ENCODE data around the gene BGN.

The BGN gene

DNA sequence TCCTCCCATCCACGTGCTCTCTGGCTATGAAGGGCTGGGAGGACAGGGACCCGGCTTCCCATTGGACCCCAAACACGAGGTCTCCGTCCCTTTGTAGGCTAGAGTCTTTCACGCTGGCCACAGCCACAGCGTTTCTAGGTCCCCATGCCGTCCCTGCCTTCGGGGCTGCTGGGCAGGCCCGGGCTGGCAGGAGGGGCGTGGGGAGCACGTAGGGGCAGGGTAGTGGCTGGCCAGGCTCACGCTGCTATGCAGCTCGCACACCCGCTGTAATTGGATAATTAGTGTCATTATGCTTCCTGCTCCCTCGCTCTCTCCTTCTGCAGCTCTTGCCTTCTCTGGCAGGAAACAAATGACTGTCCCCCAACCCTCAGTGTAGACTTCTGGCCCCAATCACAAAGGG is 32.4 kb downstream of the BGN start:
- no peaks in the 10 kb centered on the region for H3K36me3 ChIP-seq (ENCODE audit: control insufficient read depth in 2 of 2, insufficient read depth in 2 of 2, low read length in 2 of 2)
- no peak overlapping the region for H3K9ac ChIP-seq (ENCODE audit: low read length in 2 of 2)
- H3K9me3 ChIP-seq (ENCODE audit: control insufficient read depth in 2 of 2, low read length in 2 of 2) = no peaks in the 10 kb centered on the region
- no peak overlapping the region for H3K4me3 ChIP-seq (ENCODE audit: low read length in 2 of 2)
- no peak overlapping the region for H3K27ac ChIP-seq (ENCODE audit: low read length)
- H3K27me3 ChIP-seq (ENCODE audit: control insufficient read depth in 1 of 2, insufficient read depth in 2 of 2, low read length in 2 of 2) = peaks cover 0 to 43% of the 10 kb centered on the region in 2 donors
- no peaks in the 10 kb centered on the region for H3K4me1 ChIP-seq (ENCODE audit: control insufficient read depth, insufficient read depth, low read length)

DNA sequence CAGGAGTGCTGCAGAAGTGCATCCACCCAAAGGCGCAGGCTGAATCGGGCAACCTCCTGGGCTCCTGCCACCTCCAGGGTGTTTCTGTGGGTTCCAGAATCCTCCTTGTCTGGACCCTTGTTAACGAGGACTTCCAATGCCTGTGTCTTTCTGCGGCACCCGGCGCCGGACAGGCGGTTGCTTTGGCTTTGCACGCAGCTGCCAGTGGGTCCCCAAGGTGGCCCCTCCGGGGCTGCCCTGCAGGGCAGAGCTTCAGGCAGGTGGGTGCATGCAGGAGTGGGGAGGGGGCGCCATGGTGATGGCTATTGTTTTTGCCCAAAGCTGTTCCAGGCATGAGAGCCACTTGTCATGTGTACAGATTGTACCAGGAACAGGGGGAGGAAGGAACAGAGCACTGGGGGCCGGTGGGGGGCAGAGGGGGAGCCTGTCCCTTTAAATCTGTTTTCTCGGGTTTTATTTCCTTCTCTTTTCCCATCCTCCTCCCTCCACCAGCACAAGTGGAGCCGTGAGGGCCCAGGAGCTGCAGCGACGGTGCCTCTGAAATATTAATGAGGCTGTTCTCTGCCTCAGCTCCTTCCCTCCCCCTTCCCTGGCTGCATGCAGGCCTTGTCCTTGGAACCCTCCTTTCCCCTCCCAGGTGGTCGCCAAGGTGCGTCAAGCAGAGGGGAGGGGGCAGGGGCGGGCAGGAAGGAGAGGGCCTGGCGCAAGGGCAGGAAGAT is 35.8 kb downstream of the BGN start:
- Histone ChIP-seq H3K9me3 (ENCODE audit: control insufficient read depth in 2 of 2, low read length in 2 of 2) (no peaks in the 10 kb centered on the region), H3K9ac (ENCODE audit: low read length in 2 of 2) (no peak overlapping the region), H3K36me3 (ENCODE audit: control insufficient read depth in 2 of 2, insufficient read depth in 2 of 2, low read length in 2 of 2) (no peaks in the 10 kb centered on the region), H3K27me3 (ENCODE audit: control insufficient read depth in 1 of 2, insufficient read depth in 2 of 2, low read length in 2 of 2) (peaks cover 0 to 31% of the 10 kb centered on the region in 2 donors), H3K4me1 (ENCODE audit: control insufficient read depth, insufficient read depth, low read length) (no peaks in the 10 kb centered on the region), H3K27ac (ENCODE audit: low read length) (no peak overlapping the region), H3K4me3 (ENCODE audit: low read length in 2 of 2) (no peak overlapping the region)

DNA sequence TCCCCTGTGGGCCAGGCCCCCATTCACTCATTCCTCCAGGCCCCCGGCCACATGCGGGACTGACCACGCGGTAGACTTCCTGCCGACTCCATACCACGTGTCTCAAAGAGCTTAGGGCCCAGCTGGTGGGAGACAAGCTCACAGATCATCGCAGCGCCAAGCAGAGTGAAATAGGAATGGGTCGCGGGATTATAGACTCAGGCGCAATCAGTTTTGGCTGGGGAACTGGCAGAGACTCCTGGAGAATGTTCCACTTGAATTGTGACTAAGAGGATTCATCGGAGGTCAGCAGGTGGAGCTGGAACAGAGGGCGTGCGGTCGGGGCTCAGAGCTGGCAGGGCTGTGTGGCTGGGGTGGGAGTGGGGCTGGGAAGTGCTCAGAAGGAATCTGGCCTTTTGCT is 38.3 kb downstream of the BGN start:
- H3K27ac ChIP-seq (ENCODE audit: low read length) = no peak overlapping the region
- no peaks in the 10 kb centered on the region for H3K9me3 ChIP-seq (ENCODE audit: control insufficient read depth in 2 of 2, low read length in 2 of 2)
- H3K27me3 ChIP-seq (ENCODE audit: control insufficient read depth in 1 of 2, insufficient read depth in 2 of 2, low read length in 2 of 2) = peaks cover 0 to 17% of the 10 kb centered on the region in 2 donors
- no peak overlapping the region for H3K4me3 ChIP-seq (ENCODE audit: low read length in 2 of 2)
- no peaks in the 10 kb centered on the region for H3K36me3 ChIP-seq (ENCODE audit: control insufficient read depth in 2 of 2, insufficient read depth in 2 of 2, low read length in 2 of 2)
- no peaks in the 10 kb centered on the region for H3K4me1 ChIP-seq (ENCODE audit: control insufficient read depth, insufficient read depth, low read length)
- H3K9ac ChIP-seq (ENCODE audit: low read length in 2 of 2) = no peak overlapping the region

DNA sequence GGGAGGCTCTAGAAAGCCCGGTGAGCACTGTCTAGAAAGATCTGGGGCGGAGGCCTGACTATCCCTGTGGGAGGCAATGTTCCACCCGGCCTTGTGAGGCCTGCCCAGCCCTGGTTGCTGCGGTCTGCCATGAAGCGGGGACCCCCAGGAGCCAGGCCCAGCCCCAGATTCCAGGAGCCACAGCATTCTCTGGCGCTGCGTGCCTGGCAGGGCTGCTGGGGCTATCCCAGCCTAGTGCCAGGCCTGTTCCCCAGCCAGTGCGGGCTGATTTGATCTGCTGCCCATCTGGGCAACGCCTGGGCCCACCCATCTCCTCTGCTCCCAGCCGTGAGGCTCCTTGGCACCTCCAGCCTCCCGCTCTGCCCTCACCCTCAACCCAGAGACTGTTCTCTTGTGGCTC is 42.3 kb downstream of the BGN start:
- no peaks in the 10 kb centered on the region for H3K9me3 ChIP-seq (ENCODE audit: control insufficient read depth in 2 of 2, low read length in 2 of 2)
- H3K4me3 ChIP-seq (ENCODE audit: low read length in 2 of 2) = no peak overlapping the region
- H3K36me3 ChIP-seq (ENCODE audit: control insufficient read depth in 2 of 2, insufficient read depth in 2 of 2, low read length in 2 of 2) = no peaks in the 10 kb centered on the region
- H3K27ac ChIP-seq (ENCODE audit: low read length) = no peak overlapping the region
- H3K4me1 ChIP-seq (ENCODE audit: control insufficient read depth, insufficient read depth, low read length) = no peaks in the 10 kb centered on the region
- no peak overlapping the region for H3K9ac ChIP-seq (ENCODE audit: low read length in 2 of 2)
- peaks cover 0 to 13% of the 10 kb centered on the region in 2 donors for H3K27me3 ChIP-seq (ENCODE audit: control insufficient read depth in 1 of 2, insufficient read depth in 2 of 2, low read length in 2 of 2)

DNA sequence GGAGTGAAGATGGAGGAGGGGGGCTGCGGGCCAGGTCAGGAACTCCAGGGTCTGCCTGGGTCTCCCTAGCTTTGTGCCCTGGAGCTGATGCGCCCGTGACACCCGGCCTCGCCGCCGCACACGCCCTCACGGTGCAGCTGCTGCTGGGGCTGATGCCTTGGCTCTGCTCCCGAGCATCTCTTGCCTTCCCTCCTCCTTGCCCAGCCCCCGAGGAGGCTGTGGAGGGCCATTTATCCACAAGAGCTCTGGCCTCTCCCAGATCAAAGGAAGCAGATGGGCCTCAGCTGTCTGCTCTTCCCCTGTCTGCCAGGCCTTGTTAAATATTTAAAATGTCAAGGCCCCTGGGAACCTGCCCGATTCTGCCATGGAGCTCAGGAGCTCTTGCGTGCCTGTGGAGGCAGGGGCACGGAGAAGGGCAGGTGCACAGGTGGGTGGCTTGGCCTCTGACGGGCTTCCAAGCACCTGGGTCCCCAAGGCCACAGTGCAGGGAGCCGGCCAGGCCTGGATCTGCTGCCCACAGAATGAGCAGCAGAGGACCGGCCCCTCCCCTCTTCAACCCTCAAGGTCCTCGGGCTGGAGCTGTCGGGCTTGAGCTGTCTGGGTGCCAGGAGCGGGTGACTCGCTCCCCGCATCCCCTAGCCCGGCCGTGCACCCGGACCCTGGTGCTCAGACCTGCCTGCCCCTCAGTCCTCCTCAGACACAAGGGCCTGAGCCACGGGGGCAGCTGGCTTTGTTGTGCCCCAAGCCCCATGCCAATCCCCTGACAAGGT is 42.9 kb downstream of the BGN start:
- H3K27ac ChIP-seq (ENCODE audit: low read length) = no peak overlapping the region

DNA sequence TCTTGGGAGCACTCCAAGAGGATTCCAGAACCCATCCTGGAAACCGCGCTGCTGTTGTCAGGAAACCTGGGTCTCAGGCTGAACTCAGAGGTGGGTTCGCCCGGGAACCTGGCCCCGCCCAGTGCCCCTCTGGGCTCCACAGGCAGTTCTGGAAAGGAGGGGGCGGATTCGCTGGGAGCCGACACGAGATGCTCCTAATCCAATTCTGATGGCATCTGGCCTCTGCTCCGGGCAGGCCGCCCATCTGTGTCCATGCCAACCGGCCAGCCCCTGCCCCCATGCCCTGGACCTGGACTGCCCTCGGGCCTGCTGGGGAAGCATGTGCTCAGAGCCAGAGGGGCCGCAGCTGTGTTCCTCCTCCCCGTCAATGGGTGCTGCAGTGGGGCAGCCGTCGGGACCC is 43.6 kb downstream of the BGN start:
- Histone ChIP-seq H3K9ac (ENCODE audit: low read length in 2 of 2) (no peak overlapping the region), H3K36me3 (ENCODE audit: control insufficient read depth in 2 of 2, insufficient read depth in 2 of 2, low read length in 2 of 2) (no peaks in the 10 kb centered on the region), H3K4me1 (ENCODE audit: control insufficient read depth, insufficient read depth, low read length) (no peaks in the 10 kb centered on the region), H3K27ac (ENCODE audit: low read length) (no peak overlapping the region), H3K27me3 (ENCODE audit: control insufficient read depth in 1 of 2, insufficient read depth in 2 of 2, low read length in 2 of 2) (peaks cover 0 to 8% of the 10 kb centered on the region in 2 donors), H3K4me3 (ENCODE audit: low read length in 2 of 2) (no peak overlapping the region), H3K9me3 (ENCODE audit: control insufficient read depth in 2 of 2, low read length in 2 of 2) (no peaks in the 10 kb centered on the region)

More for the DNA sequence above, 42.9 kb downstream of the BGN start:
- no peaks in the 10 kb centered on the region for H3K4me1 ChIP-seq (ENCODE audit: control insufficient read depth, insufficient read depth, low read length)
- H3K9ac ChIP-seq (ENCODE audit: low read length in 2 of 2) = no peak overlapping the region
- no peaks in the 10 kb centered on the region for H3K9me3 ChIP-seq (ENCODE audit: control insufficient read depth in 2 of 2, low read length in 2 of 2)
- peaks cover 0 to 13% of the 10 kb centered on the region in 2 donors for H3K27me3 ChIP-seq (ENCODE audit: control insufficient read depth in 1 of 2, insufficient read depth in 2 of 2, low read length in 2 of 2)
- H3K36me3 ChIP-seq (ENCODE audit: control insufficient read depth in 2 of 2, insufficient read depth in 2 of 2, low read length in 2 of 2) = no peaks in the 10 kb centered on the region
- no peak overlapping the region for H3K4me3 ChIP-seq (ENCODE audit: low read length in 2 of 2)

DNA sequence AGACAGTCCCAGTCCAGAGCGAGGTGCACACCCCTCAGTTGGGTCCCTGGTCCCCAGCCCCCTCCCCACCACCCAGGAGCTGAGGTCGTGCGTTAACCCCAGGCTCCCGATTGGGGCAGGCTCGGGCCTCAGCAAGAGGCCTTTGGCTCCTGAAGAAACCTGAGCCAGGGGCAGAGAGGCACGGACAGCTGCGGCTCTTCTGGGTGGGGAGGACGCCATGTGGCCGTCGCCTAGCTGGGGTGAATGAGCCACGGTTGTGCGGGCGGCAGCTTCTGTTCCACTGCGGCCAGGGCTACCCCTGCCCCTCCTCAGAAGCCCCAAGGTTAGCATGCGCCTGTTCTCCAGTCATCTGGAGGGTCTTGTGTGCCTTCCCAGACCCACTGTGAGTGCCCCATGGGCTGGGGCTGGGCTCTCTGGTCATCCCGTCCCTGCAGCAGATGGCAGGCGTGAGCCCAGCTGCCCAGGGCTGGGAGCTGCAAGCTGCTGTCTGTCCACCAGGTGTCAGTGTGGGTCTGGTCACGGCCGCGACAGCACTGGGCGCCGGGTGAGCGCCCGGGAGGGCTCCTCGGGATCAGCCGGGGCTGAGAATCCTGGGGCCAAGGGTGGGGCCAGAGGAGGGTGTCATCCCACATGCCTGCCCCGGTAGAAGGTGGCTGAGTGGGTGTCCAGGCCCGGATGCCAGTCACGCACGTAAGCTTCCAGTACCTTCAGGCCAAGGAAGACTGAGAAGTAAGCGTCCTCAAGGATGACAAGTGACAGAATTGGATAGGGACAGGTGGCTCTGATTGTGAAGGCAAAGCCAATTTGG is 44.6 kb downstream of the BGN start:
- no peak overlapping the region for H3K27ac ChIP-seq (ENCODE audit: low read length)
- H3K9ac ChIP-seq (ENCODE audit: low read length in 2 of 2) = no peak overlapping the region
- H3K9me3 ChIP-seq (ENCODE audit: control insufficient read depth in 2 of 2, low read length in 2 of 2) = no peaks in the 10 kb centered on the region
- peak overlapping the region in 1 of 2 donors; percentile 8 for H3K4me3 ChIP-seq (ENCODE audit: low read length in 2 of 2)
- H3K36me3 ChIP-seq (ENCODE audit: control insufficient read depth in 2 of 2, insufficient read depth in 2 of 2, low read length in 2 of 2) = no peaks in the 10 kb centered on the region
- no peaks in the 10 kb centered on the region for H3K4me1 ChIP-seq (ENCODE audit: control insufficient read depth, insufficient read depth, low read length)
- H3K27me3 ChIP-seq (ENCODE audit: control insufficient read depth in 1 of 2, insufficient read depth in 2 of 2, low read length in 2 of 2) = peaks cover 0 to 8% of the 10 kb centered on the region in 2 donors

DNA sequence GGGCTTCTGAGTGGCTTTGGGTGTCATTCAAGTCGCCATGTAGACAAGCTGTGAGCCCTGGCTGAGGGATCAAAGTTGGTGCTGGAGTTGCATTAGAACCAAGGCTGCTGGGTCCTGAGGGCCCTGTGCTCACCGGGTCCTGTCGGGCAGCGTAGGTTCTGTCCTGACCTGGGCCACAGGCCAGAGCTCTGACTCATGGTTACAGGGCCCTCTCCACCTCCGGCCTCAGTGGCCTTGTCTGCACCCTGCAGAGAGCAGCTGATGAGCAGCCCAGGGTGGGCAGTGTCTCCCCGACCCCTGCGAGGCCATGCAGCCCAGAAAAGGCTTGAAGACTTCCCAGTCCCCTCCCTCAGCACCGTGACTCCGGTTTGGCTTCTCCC is 45.2 kb downstream of the BGN start:
- Histone ChIP-seq H3K27me3 (ENCODE audit: control insufficient read depth in 1 of 2, insufficient read depth in 2 of 2, low read length in 2 of 2) (peaks cover 0 to 8% of the 10 kb centered on the region in 2 donors), H3K4me1 (ENCODE audit: control insufficient read depth, insufficient read depth, low read length) (no peaks in the 10 kb centered on the region), H3K9ac (ENCODE audit: low read length in 2 of 2) (no peak overlapping the region), H3K36me3 (ENCODE audit: control insufficient read depth in 2 of 2, insufficient read depth in 2 of 2, low read length in 2 of 2) (no peaks in the 10 kb centered on the region), H3K27ac (ENCODE audit: low read length) (no peak overlapping the region), H3K4me3 (ENCODE audit: low read length in 2 of 2) (no peak overlapping the region), H3K9me3 (ENCODE audit: control insufficient read depth in 2 of 2, low read length in 2 of 2) (no peaks in the 10 kb centered on the region)

DNA sequence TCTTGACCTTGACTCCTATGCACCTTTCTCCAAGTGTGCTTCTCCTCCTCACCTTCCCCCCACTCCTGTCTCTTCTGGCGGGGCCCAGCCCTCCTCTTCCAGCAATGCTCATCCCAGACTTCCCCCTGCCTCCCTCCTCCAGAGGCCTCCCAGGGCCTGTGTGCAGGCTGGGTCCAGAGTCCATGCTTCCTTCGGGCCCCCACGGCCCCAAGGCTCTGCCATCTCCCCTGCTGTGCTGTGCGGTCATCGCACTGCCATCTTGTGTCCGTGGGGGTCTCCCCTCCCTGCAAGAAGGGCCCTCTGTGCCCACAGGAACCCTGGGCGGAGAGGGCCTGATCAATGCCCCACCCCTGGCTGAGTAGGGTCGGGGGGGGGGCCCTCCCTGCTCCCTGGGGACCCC is 49.9 kb downstream of the BGN start:
- Histone ChIP-seq H3K27me3 (ENCODE audit: control insufficient read depth in 1 of 2, insufficient read depth in 2 of 2, low read length in 2 of 2) (peaks cover 0 to 10% of the 10 kb centered on the region in 2 donors), H3K36me3 (ENCODE audit: control insufficient read depth in 2 of 2, insufficient read depth in 2 of 2, low read length in 2 of 2) (no peaks in the 10 kb centered on the region), H3K4me3 (ENCODE audit: low read length in 2 of 2) (no peak overlapping the region), H3K27ac (ENCODE audit: low read length) (no peak overlapping the region), H3K4me1 (ENCODE audit: control insufficient read depth, insufficient read depth, low read length) (no peaks in the 10 kb centered on the region), H3K9ac (ENCODE audit: low read length in 2 of 2) (no peak overlapping the region), H3K9me3 (ENCODE audit: control insufficient read depth in 2 of 2, low read length in 2 of 2) (no peaks in the 10 kb centered on the region)

DNA sequence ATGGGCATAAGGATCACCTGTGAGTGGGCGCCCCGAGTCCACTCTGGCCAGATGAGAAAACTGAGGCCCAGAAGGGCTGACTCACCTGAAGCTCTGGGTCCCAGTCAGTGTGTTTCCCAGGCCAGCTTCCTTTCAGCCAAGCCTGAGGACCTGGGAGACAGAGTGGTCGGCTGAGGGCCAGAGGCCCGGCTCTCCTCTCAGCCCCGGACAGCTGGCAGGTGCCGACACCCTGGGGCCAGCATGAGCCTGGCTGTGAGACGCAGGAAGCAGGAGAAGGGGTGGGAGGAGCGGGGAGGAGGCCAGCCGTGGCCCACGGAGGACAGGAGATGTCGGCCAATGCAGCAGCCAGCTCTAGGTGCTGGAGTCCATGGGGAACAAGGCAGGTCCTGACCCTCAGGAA is 51.6 kb downstream of the BGN start:
- H3K9me3 ChIP-seq (ENCODE audit: control insufficient read depth in 2 of 2, low read length in 2 of 2) = no peaks in the 10 kb centered on the region

More for the DNA sequence above, 51.6 kb downstream of the BGN start:
- Histone ChIP-seq H3K27ac (ENCODE audit: low read length) (no peak overlapping the region), H3K4me1 (ENCODE audit: control insufficient read depth, insufficient read depth, low read length) (no peaks in the 10 kb centered on the region), H3K9ac (ENCODE audit: low read length in 2 of 2) (no peak overlapping the region), H3K27me3 (ENCODE audit: control insufficient read depth in 1 of 2, insufficient read depth in 2 of 2, low read length in 2 of 2) (peaks cover 0 to 6% of the 10 kb centered on the region in 2 donors), H3K4me3 (ENCODE audit: low read length in 2 of 2) (no peak overlapping the region), H3K36me3 (ENCODE audit: control insufficient read depth in 2 of 2, insufficient read depth in 2 of 2, low read length in 2 of 2) (no peaks in the 10 kb centered on the region)

Measured in stomach smooth muscle (tissue), 2 donors.